OCI-LY7 (cell line): ENCODE results near the gene ELL2. TPM values are rescaled to one million over a fixed set of nuclear protein-coding genes. Genes with fewer than 3 reads are reported as not detected.

Source experiments
- Bru-seq: library from RNA; stranded (reverse); fragments of 400-500 nt; gene quantifications from one replicate; lab custom pipeline; 2021; lab: Mats Ljungman, UMichigan
- BruChase-seq, 2 experiments: library from RNA; stranded (reverse); fragments of 400-500 nt; gene quantifications; one replicate each; lab custom pipeline; 2021; lab: Mats Ljungman, UMichigan
- BruUV-seq: library from RNA; stranded (reverse); fragments of 400-500 nt; replicated peaks from 2 replicates; lab custom pipeline; 2021; lab: Mats Ljungman, UMichigan
- CTCF ChIA-PET: fragments of 300-600 bp; sonication (Branson Sonifier 250); formaldehyde crosslinking; loops from one replicate; lab custom pipeline; 2022; ENCODE audit warnings: antibody characterized with exemption; ENCODE audit not compliant: unreplicated experiment; lab: Charles Lee
- POLR2A ChIA-PET: fragments of 300-600 bp; sonication (Branson Sonifier 250); formaldehyde crosslinking; loops from one replicate; lab custom pipeline; 2022; ENCODE audit warnings: antibody characterized with exemption; lab: Charles Lee
- DNase-seq: peaks from one replicate; pipeline ENCODE4 v3.0.0-alpha.2; 2015; ENCODE audit warnings: low spot score
- H2AFZ ChIP-seq: fragments of 200-600 bp; sonication (generic), shearing (Covaris generic); 2 replicates; pipeline ENCODE4 v1.6.1; 2014; ENCODE audit warnings: mild to moderate bottlenecking, antibody characterized with exemption, low read length, moderate library complexity
- H3K27ac ChIP-seq: fragments of 200-600 bp; sonication (generic); 2 replicates; pipeline ENCODE4 v1.5.1; 2014; ENCODE audit warnings: mixed run types, low read depth, mild to moderate bottlenecking, moderate library complexity, low read length, inconsistent platforms; ENCODE audit not compliant: poor library complexity, severe bottlenecking
- H3K36me3 ChIP-seq: fragments of 200-600 bp; sonication (generic); 2 replicates; pipeline ENCODE4 v1.6.1; 2014; ENCODE audit warnings: mild to moderate bottlenecking, antibody characterized with exemption, low read length, moderate library complexity, mixed read lengths; ENCODE audit not compliant: insufficient read depth
- H3K4me1 ChIP-seq: fragments of 200-600 bp; sonication (generic); 2 replicates; pipeline ENCODE4 v1.5.1; 2014; ENCODE audit warnings: mild to moderate bottlenecking, low read length; ENCODE audit not compliant: insufficient read depth, poor library complexity, severe bottlenecking
- H3K4me2 ChIP-seq: fragments of 200-600 bp; sonication (generic); 2 replicates; pipeline ENCODE4 v1.6.1; 2014; ENCODE audit warnings: mild to moderate bottlenecking, low read length
- H3K4me3 ChIP-seq: fragments of 200-600 bp; sonication (generic); 2 replicates; pipeline ENCODE4 v1.5.1; 2014; ENCODE audit warnings: mild to moderate bottlenecking, low read depth, low read length; ENCODE audit not compliant: poor library complexity, severe bottlenecking
- H3K79me2 ChIP-seq: fragments of 200-600 bp; sonication (generic); 2 replicates; pipeline ENCODE4 v1.6.1; 2016; ENCODE audit warnings: low read depth, mild to moderate bottlenecking, low read length, moderate library complexity, mixed read lengths; ENCODE audit not compliant: insufficient read depth
- H3K9me2 ChIP-seq: fragments of 200-600 bp; sonication (generic); 2 replicates; pipeline ENCODE4 v1.6.1; 2016; ENCODE audit warnings: mild to moderate bottlenecking, low read length, mixed read lengths; ENCODE audit not compliant: insufficient read depth
- H3K9me3 ChIP-seq: fragments of 200-600 bp; sonication (generic); 2 replicates; pipeline ENCODE4 v1.6.1; 2014; ENCODE audit warnings: mild to moderate bottlenecking, mixed run types, low read length, mixed read lengths
- H4K20me1 ChIP-seq: fragments of 200-600 bp; sonication (generic); 2 replicates; pipeline ENCODE4 v1.6.1; 2014; ENCODE audit warnings: mild to moderate bottlenecking, antibody characterized with exemption, low read length, moderate library complexity, mixed read lengths; ENCODE audit not compliant: insufficient read depth
- CTCF ChIP-seq: fragments of 200-600 bp; sonication (generic); conservative IDR thresholded peaks from 2 replicates; pipeline ENCODE4 v1.5.1; 2014; ENCODE audit warnings: mild to moderate bottlenecking, antibody characterized with exemption, low read length, moderate library complexity, mixed read lengths
- EZH2phosphoT487 ChIP-seq: fragments of 200-600 bp; sonication (generic); IDR thresholded peaks from 2 replicates; pipeline ENCODE4 v1.6.1; 2018; ENCODE audit warnings: low read depth, borderline replicate concordance, mild to moderate bottlenecking, mixed run types, antibody characterized with exemption, low read length, moderate library complexity, mixed read lengths
- intact Hi-C: fragments of 100-400 bp; cut with micrococcal nuclease; formaldehyde crosslinking; loops from one replicate; pipeline ENCODE4 v1.10.0; 2022; ENCODE audit not compliant: unreplicated experiment
- long read RNA-seq: library from polyadenylated mRNA; stranded (forward); transcript quantifications from one replicate; pipeline ENCODE4 v2.0.0, GENCODE V29; 2022
- total RNA-seq, 2 experiments: library from RNA; depleted of rRNA in 1 of 2; stranded (reverse); fragments of >200 nt in 1 of 2; shearing (Covaris generic) in 1 of 2; gene quantifications; 2 replicates each; pipeline ENCODE4 v1.2.3, GENCODE V29; 2014 to 2022

The ELL2 gene
- total RNA-seq (2014; rRNA removed; shearing (Covaris generic)) (0.98 and 2.1 TPM in 2 replicates), total RNA-seq (2022) (4.7 and 6.7 TPM in 2 replicates), Bru-seq, nascent RNA (percentile 40 among the genes with signal in this experiment), BruChase-seq, experiment 1, labeled RNA remaining after a 6-hour chase (percentile 38 among the genes with signal in this experiment), BruChase-seq, experiment 2, labeled RNA remaining after a 2-hour chase (percentile 41 among the genes with signal in this experiment)
- long read RNA-seq, partial matches to known transcripts = 0 of 1 reads
- long read RNA-seq, other reads (novel, unspliced or antisense) = 1 of 1 reads

GRCh38 chr5:95961617-95962474, at the start of gene ELL2:
Gene ELL2, minus strand, starts transcription at chr5:95961851. Its CDS starts 130 bp downstream, at chr5:95961721.
- peak within 1 kb of the TSS; percentile 79 for H2AFZ ChIP-seq
- peak within 1 kb of the TSS; percentile 70 for H3K4me3 ChIP-seq
- no peak within 1 kb of the TSS for H3K27ac ChIP-seq
- H3K4me1 ChIP-seq = peaks cover 5% of the 10 kb centered on the region
- intact Hi-C loops = loop anchor here (2.0 to 5.0 kb wide), 3 partner anchors 103 to 480 kb away; no protein-coding TSS in a partner anchor
- TF ChIP-seq CTCF (no peak), EZH2phosphoT487 (no peak)
- BruUV-seq = no TSS peak
- no peaks in the 10 kb centered on the region for H3K79me2 ChIP-seq
- H3K4me2 ChIP-seq = peak within 1 kb of the TSS; percentile 70
- H3K9me2 ChIP-seq = no peaks in the 10 kb centered on the region
- no peaks in the 10 kb centered on the region for H3K9me3 ChIP-seq
- CTCF ChIA-PET = interaction anchor here (0.6 kb wide), 1 partner anchor 205 kb away, joined by 3 read pairs; no protein-coding TSS in a partner anchor
- POLR2A ChIA-PET = no interaction called here
- no peaks in the 10 kb centered on the region for H4K20me1 ChIP-seq
- DNase-seq = peak; percentile 88
- H3K36me3 ChIP-seq = no peaks in the 10 kb centered on the region

DNA sequence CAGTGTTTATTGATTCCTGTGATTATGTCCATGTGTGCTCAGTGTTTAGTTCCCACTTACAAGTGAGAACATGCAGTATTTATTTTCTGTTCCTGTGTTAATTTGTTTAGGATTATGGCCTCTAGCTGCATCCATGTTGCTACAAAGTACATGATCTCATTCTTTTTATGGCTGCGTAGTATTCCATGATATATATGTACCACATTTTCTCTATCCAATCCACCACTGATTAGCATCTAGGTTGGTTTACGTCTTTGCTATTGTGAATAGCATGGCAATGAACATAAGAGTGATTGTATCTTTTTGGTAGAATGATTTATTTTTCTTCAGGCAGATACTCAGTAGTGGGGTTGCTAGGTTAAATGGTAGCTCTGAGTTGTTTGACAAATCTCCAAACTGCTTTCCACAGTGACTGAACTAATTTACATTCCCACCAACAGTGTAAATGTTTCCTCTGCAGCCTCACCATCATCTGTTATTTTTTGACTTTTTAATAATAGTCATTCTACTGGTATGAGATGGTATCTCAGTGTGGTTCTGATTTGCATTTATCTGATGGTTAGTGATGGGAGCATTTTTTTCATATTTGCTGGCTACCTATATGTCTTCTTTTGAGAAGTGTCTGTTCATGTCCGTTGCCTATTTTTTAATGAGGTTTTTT, 47.5 kb upstream of the ELL2 start:
- H3K79me2 ChIP-seq = no peaks in the 10 kb centered on the region
- no peak for DNase-seq
- no peaks in the 10 kb centered on the region for H3K4me1 ChIP-seq
- TF ChIP-seq EZH2phosphoT487 = no peak
- no peak for TF ChIP-seq CTCF
- H3K27ac ChIP-seq = no peak overlapping the region
- POLR2A ChIA-PET = no interaction called here
- no peak overlapping the region for H2AFZ ChIP-seq
- H3K4me2 ChIP-seq = no peak overlapping the region
- H3K4me3 ChIP-seq = no peak overlapping the region
- CTCF ChIA-PET = no interaction called here
- H3K9me3 ChIP-seq = no peaks in the 10 kb centered on the region
- no peaks in the 10 kb centered on the region for H3K36me3 ChIP-seq
- no TSS peak for BruUV-seq
- intact Hi-C loops = no loop called here
- no peaks in the 10 kb centered on the region for H3K9me2 ChIP-seq
- no peaks in the 10 kb centered on the region for H4K20me1 ChIP-seq
